ENCODE data around the gene ATP6V1A.

The ATP6V1A gene

DNA sequence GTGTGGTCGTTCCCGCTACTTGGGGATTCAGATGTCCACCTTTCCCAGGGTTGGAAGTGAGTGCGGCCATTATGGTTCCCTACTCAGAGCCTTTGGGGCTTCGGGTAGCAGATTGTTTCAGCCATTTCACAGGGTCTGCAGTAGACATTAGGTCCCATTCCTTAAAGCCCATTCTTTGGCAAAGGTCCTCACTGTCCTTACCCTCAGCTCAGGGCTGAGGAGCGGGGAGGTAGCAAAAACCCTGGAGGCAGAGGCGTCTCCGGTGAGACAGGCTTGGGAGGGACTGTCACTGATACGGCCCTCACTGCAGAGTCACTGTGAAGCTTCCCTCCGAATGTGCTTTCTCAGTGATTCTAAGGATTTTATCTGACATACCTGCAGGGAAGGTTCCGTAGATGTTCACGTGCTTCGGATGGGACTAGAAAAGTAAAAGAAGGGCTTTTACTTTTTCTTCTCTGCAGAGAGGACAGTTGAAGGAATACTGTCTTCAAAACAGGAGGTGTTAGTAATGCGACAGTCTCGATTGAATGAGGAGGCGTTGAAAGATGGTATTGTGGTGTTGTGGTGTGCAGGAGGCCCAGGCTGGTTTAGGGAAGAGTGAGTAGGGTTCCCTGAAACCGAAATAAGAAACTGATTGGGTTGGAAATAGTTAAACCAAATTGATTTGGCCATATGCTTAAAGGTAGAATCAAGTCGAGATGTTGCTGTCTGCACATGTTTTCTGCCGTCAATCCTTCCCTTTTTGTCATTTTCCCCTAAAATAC lies 630 bp downstream of the ATP6V1A start:
- DNase-seq (ENCODE audit: low spot score) = no peak

DNA sequence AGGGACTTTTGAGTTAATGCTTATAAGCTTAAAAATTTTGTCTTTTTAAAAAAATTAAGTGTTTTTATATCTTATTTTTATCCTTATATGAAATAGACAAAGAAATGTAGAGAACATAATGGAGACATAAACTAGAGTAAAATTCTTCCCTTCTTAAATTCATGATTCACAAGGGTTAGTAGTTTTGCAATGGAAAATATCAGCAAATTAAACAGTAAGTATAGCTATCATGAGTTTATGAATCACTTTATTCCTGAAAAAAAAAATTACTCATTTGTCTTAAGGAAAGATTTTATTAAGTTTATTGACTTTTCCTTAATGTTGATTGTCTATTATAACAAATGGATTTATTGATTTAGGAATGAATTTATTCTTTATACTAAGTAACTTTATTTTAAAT lies 4.3 kb downstream of the ATP6V1A start:
- no peak for DNase-seq (ENCODE audit: low spot score)

DNA sequence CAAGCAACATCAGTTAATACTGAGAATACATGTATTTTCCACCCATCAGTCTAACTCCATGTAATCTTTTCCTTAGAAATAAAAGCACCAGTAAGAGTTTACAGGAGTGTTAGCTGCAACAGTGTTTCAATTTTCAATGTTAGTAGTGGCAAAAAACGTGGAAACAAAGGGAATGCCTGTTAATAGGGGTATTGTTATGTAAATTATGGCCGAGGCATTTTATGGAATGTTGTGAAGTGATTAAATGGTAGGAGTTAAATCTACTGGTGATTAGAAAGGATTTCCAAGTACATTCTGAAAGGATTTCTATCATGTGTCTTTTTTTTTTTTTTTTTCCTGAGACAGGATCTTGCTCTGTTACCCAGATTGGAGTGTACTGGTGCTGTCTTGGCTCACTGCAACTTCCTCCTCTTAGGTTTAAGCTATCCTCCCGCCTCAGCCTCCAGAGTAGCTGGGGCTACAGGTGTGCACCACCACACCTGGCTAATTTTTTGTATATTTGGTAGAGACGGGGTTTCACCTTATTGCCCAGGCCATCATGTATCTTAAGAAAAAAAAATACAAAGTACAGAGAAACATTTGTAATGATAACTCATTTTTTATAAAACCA lies 6.6 kb downstream of the ATP6V1A start:
- no peak for DNase-seq (ENCODE audit: low spot score)

DNA sequence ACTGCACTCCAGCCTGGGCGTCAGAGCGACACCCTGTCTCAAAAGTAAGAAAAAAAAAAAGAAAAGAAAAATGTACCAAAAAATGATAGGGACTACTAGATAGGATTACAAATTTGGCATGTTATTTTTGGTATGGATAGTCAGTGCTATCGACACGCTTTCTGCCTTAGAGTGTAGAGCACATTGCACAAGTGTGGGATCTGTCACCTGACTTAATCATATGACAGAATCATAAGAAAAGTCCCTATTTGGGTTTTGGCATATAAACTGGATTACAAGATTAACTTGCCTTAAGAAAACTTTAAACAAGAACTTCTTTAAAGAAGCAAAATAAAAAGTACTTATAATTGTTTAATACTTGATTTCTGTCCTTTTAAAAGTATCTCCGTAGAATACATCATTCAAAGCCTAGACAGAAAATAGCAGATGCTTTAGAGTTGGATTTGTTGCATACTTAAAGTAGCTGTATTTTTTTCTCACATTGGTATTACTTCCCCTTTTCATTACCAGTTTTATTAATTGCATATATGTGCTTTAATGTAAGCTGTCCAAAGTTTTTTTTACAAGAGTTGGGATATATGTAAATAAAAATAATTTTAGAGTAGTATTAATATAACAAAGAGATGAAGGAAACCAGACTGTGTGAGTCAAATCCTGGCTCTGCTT lies 7.8 kb downstream of the ATP6V1A start:
- no peak for DNase-seq (ENCODE audit: low spot score)

DNA sequence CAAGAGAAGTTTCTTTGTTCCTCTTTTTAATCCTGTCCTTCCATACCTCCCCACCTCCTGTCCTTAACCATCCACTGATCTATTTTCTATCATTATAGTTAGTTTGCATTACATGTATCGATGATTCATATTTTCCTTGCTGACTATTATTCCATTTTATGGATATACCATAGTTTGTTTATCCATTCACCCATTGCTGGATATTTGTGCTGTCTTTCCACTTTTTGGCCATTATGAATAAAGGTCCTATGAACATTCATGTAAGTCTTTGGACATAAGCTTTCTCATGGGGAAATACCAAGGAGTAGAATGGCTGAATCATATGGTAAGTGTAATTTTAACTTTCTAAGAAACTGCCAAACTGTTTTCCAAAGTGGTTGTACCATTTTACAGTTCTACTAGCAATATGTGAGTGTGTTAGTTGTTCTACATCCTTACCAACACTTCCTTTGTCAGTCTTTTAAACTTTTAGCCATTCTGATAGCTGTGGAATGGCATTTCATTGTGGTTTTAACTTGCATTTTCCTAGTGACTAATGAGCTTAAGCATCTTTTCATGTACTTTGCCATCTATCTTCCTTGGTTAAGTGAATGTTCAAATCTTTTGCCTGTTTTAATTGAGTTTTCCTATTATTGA lies 11.7 kb downstream of the ATP6V1A start:
- no peak for DNase-seq (ENCODE audit: low spot score)

DNA sequence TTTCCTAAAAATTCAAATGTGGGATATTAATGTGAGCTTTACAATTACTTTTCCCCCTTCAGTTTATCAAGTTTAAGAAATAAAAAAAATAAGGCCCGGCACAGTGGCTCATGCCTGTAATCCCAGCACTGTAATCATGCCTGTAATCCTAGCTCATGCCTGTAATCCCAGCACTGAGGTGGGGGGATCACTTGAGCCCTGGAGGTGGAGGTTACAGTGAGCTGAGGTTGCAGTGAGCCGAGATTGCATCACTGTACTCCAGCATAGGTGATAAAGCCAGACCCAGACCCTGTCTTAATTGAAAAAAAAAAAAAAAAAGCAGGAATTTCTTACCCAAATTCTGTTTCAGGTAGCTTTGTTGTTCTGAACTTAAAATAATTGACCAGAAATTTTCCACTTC lies 17.9 kb downstream of the ATP6V1A start:
- DNase-seq (ENCODE audit: low spot score) = no peak

DNA sequence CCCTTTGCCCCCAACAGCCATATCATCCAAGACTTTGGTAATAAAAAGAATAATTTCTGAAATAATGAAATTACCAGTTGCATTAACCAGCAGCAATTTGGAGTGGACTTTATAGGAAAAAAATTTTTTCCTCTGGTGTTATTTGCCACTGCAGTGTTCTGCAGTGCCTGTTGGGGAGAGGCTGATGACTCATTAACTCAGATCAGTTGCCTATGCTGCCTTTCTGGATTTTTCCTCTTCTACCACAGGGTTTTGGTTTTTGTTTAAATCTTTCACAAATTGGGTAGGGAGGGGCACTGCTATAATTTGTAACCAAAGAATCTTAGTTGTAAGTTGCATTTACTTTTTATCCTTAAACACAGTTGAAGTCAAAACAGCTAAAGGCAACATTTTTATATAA lies 22.7 kb downstream of the ATP6V1A start:
- DNase-seq (ENCODE audit: low spot score) = no peak

DNA sequence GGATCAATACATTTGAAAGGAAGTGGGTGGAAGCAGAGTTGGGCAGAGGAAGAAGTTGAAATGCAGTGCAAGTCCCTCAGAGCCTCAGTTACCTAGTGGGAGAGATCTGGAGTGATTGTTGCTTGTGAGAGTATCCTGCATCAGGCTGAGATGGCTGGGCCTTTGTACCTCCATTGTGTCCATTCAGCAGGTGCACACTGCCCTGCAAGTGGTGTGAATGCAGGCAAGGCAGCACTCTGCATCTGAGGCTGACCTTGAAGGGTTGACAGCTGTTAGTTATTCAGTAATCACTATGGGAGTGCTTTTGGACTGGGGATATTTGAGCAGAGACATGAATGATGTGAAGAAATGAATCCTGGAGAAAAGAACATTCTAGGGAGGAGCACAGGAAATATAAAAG lies 25.2 kb downstream of the ATP6V1A start:
- DNase-seq (ENCODE audit: low spot score) = no peak

DNA sequence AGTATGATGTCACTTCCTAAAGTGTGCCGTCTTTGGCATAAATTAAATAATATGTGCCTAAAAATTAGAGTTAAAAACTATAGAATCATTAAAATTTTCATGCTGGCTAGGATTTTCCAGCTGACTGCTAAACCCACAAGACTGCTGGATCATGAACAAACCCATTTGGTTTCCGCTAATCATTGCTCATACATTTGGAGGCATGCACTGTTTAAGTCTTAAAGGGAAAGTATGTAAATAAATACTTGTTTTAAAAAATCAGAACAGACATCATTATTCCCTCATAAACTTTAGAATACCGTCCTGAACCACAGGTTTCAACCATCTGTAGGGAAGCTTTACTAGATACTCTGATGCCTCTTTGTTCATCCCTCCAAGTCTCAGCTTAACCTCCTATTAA lies 26.5 kb downstream of the ATP6V1A start:
- no peak for DNase-seq (ENCODE audit: low spot score)

DNA sequence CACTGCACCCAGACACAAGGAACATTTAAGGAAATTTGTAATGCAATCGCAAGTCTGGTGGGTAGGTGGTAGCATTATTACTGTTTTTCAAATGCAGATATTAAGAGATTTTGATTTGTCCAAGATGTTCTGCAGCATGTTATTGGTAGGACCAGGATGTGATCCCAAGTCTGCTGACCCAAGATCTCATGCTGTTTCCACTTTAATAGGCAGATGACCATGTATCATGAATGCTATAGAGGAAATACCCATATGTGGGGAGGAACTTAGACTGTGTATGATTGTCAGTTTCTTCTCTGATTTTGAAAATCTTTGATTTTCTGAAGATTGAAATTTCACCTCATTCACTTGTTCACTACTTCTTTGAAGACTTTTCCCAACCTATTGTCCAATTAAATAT lies 28.7 kb downstream of the ATP6V1A start:
- no peak for DNase-seq (ENCODE audit: low spot score)

DNA sequence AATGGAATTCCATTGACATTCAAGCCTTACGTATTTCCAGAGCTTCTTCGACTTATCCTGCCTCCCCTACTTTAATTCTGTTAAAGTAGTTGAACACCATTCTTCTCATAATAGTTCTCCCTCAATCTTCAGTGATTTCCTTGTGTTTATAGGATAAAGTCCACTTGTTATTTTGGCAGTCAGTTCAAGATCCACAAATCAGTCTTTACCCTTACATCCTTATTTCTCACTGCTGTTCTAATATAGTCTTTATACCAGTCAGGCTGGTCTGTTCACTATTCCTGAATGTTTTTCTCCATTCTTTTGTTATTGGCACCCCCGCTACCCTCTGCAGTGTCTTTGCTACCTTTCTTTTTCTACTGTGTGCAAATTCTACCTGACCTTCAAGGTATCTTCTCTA lies 29.7 kb downstream of the ATP6V1A start:
- no peak for DNase-seq (ENCODE audit: low spot score)

DNA sequence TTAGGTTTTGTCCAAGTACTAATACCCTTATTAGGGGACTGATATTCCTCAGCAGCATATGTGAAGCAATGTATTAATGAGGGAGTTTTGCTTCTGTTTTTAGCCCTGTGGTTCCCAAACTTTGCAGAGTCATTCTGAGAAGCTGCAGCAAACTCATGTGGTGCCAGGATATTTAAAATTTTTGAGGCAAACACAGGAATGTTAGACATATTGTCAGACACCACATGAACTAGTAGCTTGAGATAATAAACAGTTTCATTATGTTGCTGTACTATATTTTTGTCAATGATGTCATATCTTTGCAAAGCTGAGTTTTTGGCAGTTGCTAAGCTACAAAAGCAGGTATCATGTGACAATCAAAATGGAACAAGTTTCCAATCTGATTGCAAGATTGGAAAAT lies 36.6 kb downstream of the ATP6V1A start:
- DNase-seq (ENCODE audit: low spot score) = peak; percentile 28

DNA sequence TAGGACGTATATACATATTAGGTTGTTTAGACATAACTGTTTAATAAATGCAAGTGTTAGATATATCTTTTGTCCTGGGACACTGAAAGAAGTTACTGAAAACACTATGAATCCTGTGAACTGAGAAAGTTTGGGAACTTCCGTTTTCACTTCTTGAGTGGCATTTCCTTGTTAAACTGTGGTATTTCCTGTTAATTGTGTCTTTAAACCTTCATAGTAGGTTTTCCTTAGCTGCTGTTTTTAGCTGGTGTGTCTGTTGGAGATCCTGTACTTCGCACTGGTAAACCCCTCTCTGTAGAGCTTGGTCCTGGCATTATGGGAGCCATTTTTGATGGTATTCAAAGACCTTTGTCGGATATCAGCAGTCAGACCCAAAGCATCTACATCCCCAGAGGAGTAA lies 37.1 kb downstream of the ATP6V1A start:
- peak; percentile 74 for DNase-seq (ENCODE audit: low spot score)

DNA sequence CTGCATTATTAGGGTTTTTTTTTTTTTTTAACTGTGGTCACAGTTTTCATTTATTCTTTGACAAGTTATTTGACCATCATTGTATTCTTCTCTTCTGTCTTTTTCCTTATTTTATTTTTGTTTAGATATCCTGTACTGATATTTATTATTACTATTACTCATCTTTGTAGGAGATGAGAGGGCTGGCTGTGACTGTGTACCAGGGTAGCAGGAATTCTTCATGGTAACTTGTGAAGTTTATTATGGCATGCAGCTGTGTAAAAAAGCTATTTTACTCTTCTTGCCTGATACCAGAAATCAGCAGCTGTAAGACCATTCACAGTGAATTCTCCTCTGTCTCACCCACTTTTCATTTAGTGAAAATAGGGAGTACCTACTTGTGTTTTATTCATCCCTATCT lies 44.5 kb downstream of the ATP6V1A start:
- no peak for DNase-seq (ENCODE audit: low spot score)

DNA sequence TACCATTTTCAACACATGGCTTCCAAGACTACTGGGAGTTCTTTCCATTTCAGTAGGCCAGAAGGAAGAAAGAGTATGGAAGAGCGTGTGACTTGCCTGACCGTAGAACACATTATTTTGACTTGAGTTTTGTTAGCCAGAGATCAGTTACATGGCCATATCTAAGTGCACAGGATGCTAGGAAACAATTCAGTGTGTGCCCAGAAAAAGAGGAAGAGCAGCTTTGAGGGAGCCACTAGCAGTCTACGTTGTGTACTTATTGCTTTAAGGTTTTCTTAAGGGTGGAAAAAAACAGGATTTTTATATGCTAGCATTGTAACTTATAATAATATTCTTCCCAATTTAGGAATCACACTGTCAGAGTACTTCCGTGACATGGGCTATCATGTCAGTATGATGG lies 47.7 kb downstream of the ATP6V1A start:
- no peak for DNase-seq (ENCODE audit: low spot score)

DNA sequence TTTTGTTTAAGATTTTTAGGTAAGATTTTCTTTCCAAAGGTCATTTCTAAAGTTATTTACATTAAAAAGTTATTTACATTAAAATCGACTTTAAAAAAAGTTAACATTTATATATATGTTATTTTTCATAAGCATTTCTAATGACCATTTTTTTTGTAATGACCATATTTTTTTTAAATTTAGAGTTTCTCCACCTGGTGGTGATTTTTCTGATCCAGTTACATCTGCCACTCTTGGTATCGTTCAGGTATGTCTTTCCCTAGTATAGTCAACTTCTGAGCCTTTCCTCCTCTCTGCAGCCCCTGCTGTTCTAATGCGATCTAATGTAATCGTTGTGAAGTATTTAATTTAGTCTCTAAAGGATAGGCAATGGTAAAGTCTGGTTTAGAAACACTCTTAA lies 48.9 kb downstream of the ATP6V1A start:
- no peak for DNase-seq (ENCODE audit: low spot score)

DNA sequence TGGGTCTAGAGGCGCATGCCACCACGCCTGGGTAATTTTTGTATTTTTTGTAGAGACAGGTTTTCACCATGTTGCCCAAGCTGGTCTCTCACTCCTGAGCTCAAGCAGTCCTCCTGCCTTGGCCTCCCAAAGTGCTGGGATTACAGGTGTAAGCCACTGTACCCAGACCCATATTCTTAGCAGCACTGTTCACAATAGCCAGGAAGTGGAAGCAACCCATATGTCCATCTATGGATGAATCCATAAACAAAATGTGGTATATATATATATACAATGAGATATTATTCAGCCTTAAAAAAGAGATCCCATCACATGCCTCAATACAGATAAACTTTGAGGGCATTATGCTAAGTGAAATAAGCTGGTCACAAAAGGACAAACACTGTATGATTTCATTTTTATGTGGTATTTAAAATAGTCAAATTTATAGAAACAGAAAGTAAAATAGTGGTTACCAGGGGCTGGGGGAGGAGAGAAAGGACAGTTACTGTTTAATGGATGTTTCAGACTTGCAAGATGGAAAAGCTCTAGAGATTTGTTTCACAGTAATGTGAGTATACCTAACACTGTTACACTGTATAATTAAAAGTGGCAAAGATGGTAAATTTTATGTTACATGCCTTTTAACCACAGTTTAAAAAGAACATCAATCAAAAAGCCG lies 56.1 kb downstream of the ATP6V1A start:
- no peak for DNase-seq (ENCODE audit: low spot score)

DNA sequence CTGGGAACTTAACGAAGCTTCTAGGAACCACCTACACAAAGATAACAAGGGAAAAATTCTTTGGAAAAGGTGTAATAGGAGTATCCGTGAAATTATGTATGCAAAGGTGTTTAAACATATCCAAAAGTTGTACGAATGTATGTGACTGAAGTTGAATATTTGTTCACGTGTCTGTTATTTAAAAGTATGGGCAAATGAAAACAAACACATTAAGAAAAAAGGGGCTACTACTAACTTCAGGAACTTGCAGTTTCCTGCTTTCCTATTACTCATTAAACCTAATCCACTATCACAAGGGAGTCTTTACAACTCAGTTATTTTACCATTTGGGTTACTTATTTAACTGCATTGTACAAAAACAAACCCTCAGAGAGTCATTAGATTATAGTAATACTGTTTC lies 57.8 kb downstream of the ATP6V1A start:
- DNase-seq (ENCODE audit: low spot score) = peak; percentile 15

DNA sequence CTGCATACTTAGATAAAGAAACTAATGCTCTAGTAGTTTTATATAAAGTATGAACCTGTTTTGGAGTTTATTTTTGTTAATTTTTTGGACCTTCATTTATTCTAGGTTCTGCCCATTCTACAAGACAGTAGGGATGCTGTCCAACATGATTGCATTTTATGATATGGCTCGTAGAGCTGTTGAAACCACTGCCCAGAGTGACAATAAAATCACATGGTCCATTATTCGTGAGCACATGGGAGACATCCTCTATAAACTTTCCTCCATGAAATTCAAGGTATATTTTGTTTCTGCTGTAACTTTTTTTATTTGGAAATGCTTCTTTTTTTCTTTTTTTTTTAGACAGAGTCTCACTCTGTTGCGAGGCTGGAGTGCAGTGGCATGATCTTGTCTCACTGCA lies 58.4 kb downstream of the ATP6V1A start:
- DNase-seq (ENCODE audit: low spot score) = no peak

DNA sequence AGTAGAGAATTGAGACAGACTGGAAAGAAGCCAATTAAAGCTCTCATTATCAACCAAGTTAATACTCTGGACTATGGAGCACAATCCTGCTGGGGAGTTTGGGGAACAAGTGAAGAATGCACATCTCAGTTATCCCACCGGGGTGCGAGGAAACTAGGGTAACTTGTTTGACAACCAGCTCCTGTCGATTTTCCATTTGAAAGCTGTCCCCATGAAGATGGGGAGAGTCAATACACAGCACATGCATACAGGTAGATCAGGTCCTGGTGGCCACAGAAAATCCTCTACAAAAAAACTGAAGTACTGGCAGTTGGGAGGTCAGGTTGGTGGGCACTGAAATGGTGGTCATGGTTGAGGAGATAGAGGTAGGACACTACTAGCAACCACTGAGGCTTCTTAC lies 66.0 kb downstream of the ATP6V1A start:
- DNase-seq (ENCODE audit: low spot score) = no peak

DNA sequence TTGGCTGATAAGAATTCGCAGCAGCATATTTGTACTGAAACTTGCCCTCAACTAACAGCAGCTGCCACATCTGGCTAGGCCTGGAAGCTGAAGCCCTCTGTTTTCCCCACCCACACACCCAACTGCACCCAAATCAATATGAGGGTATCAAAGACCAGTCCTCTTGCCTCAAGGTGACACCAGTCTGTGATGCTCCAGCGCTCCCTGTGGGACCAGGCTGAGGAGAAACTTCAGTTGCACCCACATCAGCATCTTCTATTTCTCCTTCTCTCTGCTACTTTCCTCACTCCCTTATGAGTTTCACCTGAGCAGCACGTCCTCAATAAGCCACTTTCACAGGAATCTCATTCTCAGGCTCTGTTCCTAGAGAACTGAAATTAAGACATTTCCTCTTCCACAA lies 73.0 kb downstream of the ATP6V1A start:
- DNase-seq (ENCODE audit: low spot score) = no peak

DNA sequence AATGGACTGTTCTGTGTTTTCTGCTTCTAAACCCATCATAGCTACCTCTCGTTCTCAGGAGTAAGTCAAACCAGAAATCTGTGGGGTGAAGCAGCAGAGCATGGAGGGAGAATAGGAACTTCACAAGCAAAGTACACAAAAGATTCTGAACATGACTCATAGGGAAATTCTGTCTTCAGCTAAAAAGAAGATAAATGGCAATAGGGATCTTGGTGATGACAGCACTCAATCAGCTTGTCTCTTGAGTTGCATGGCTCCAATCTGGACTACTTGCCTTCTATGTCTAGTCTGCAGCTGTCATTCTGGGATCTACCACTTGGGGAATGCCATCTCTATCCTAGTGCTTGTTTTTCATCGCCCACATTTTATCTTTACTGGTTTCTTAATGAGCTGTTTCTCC lies 78.3 kb downstream of the ATP6V1A start:
- DNase-seq (ENCODE audit: low spot score) = no peak

DNA sequence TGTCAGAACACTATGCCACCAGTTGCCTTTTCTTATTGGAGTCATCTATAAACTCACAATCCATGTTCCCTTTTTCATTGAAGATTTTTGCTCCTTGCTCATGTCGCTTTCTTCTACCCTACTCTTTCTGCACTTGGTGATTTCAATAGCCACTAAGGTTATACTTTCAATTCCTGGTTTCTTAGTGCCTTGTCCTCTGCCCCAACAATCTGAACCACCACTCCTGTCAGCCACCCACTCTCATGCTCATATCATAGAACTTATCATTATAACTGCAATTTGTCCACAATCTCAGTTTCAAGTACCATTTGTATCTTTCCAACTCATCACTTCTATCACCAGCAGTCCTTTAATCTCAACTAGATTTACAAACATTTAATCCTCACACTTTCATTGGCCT lies 81.8 kb downstream of the ATP6V1A start:
- no peak for DNase-seq (ENCODE audit: low spot score)
